RWPE1 (cell line): ENCODE results near the gene AP1M2.

Experiments
- CTCF ChIA-PET: fragments of 350-600 bp; sonication (Branson Sonifier 250); formaldehyde crosslinking; extraction: SDS; loops from one replicate; lab custom pipeline; 2021; lab: Yijun Ruan, JAX
- POLR2A ChIA-PET: fragments of 400-600 bp; formaldehyde crosslinking; extraction: SDS; loops from one replicate; lab custom pipeline; 2020; ENCODE audit warnings: antibody characterized with exemption; ENCODE audit not compliant: low non-redundant PET; lab: Yijun Ruan, JAX
- DNase-seq: peaks from one replicate; pipeline ENCODE4 v3.0.0; 2012; ENCODE audit warnings: low spot score
- H3K27ac ChIP-seq: fragments of 450-650 bp; 2 replicates; pipeline ENCODE4 v1.5.1; 2017
- CTCF ChIP-seq: fragments of 450-650 bp; conservative IDR thresholded peaks from 2 replicates; pipeline ENCODE4 v1.5.1; 2017; ENCODE audit warnings: low read depth, mild to moderate bottlenecking

AP1M2 gene

DNA sequence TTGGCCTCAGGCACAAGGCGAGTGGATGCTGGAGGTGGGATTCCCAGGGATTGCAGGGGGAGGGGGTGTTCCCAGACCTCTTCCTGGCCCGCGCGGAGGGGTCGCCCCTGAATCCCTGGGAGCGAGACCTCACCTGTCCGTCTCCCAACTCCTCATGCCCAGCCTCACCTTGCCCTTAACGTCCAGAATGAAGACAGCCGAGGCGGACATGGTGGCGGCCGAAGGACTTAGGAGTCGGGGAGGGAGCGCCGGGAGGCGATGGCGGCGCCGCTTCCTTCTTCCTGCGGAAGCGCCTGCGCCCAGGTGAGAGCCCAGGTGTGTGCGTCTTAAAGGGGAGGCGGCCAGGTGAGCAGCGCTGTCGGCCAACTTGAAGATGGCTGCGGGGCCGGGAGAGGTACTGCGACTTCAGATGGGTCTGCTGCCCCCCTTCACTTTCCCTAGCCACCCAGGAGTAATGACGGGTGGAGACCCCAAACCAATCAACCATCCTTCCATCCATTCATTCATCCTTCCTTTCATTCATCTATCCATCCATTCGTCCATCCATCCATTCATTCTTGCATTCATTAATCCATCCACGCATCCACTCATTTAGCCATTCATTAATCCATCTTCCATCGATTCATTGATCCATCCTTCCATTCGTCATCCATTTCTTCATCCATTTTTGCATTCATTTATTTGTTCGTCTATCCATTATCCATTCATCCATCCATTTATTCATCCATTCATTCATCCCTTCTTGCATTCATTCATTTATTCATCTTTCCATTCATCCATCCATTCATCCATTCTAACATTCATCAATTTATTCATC, at the start of gene AP1M2:
Gene AP1M2 (minus strand): TSS at position 291 of the 817 bp plus-strand sequence. CDS start 81 bp downstream, at position 210.
- TF ChIP-seq CTCF: no peak
- DNase-seq: no peak
- ChIA-PET CTCF (no interaction called here), POLR2A (no interaction called here)
- no peak within 1 kb of the TSS for H3K27ac ChIP-seq

- ChIA-PET POLR2A (no interaction called here), CTCF (interaction anchor here (0.6 kb wide), 1 partner anchor 94 kb away, joined by 3 read pairs; no protein-coding TSS in a partner anchor)
- DNase-seq: no peak
- no peak for TF ChIP-seq CTCF
- no peak overlapping the region for H3K27ac ChIP-seq
Measured at GRCh38 chr19:10636304-10636972, 49.3 kb upstream of the AP1M2 start.

- ChIA-PET POLR2A (no interaction called here), CTCF (interaction anchor here (1.3 kb wide), 1 partner anchor 10 kb away, joined by 8 read pairs; no protein-coding TSS in a partner anchor)
- 0 out of 2 replicates have a peak overlapping the region, but pooled peaks have one; percentile 3 for H3K27ac ChIP-seq
- no peak for TF ChIP-seq CTCF
- no peak for DNase-seq
Measured at GRCh38 chr19:10634963-10635362, 47.9 kb upstream of the AP1M2 start.

- no peak for DNase-seq
- no peak for TF ChIP-seq CTCF
- H3K27ac ChIP-seq: 0 out of 2 replicates have a peak overlapping the region, but pooled peaks have one; percentile 3
- CTCF ChIA-PET: interaction anchor here (0.7 to 1.3 kb wide), 2 partner anchors 10 to 218 kb away, joined by 4 to 8 read pairs; no protein-coding TSS in a partner anchor
- POLR2A ChIA-PET: no interaction called here
Measured at GRCh38 chr19:10634430-10634829, 47.3 kb upstream of the AP1M2 start.

DNA sequence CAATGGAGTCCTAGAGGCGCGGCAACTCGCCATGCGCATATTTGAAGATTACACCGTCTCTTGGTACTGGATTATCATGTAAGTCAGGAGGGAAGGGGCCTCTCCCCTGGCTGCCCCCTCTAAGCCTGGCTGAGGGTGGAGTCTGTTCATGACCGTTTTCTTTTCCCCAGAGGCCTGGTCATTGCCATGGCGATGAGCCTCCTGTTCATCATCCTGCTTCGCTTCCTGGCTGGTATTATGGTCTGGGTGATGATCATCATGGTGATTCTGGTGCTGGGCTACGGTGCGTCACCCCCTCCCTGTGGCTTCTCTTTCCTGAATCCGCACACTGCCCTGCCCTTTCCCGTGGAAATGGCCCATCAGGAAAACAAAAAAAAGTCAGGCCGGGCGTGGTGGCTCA, 44.8 kb upstream of the AP1M2 start:
- DNase-seq: no peak
- CTCF ChIA-PET: no interaction called here

More for the DNA sequence above, 44.8 kb upstream of the AP1M2 start:
- no peak for TF ChIP-seq CTCF
- POLR2A ChIA-PET: no interaction called here
- H3K27ac ChIP-seq: no peak overlapping the region
